IPS-15b (cell line): ENCODE data around the gene RAB4A.

ENCODE experiments used
- H3K27me3 ChIP-seq: one replicate; pipeline ENCODE4 v1.6.1; 2013; ENCODE audit warnings: low read length; ENCODE audit not compliant: control insufficient read depth, insufficient read depth
- H3K36me3 ChIP-seq: one replicate; pipeline ENCODE4 v1.6.1; 2013; ENCODE audit warnings: low read length; ENCODE audit not compliant: control insufficient read depth, insufficient read depth
- H3K4me1 ChIP-seq: one replicate; pipeline ENCODE4 v1.6.1; 2013; ENCODE audit warnings: mild to moderate bottlenecking, low read length; ENCODE audit not compliant: control insufficient read depth, insufficient read depth
- H3K4me3 ChIP-seq: one replicate; pipeline ENCODE4 v1.5.1; 2013; ENCODE audit warnings: low read depth, low read length
- H3K9ac ChIP-seq: one replicate; pipeline ENCODE4 v1.6.1; 2013; ENCODE audit warnings: low read depth, mild to moderate bottlenecking, low read length
- H3K9me3 ChIP-seq: one replicate; pipeline ENCODE4 v1.6.1; 2013; ENCODE audit warnings: mild to moderate bottlenecking, low read length; ENCODE audit not compliant: control insufficient read depth, insufficient read depth

RAB4A gene

GRCh38 chr1:229263254-229263653 lies 7.7 kb upstream of the RAB4A start:
- Histone ChIP-seq H3K9me3 (no peaks in the 10 kb centered on the region), H3K36me3 (no peaks in the 10 kb centered on the region)

GRCh38 chr1:229264068-229264467 lies 6.8 kb upstream of the RAB4A start:
- Histone ChIP-seq H3K36me3 (no peaks in the 10 kb centered on the region), H3K4me3 (no peak overlapping the region), H3K27me3 (no peaks in the 10 kb centered on the region), H3K9ac (no peak overlapping the region), H3K9me3 (no peaks in the 10 kb centered on the region), H3K4me1 (no peaks in the 10 kb centered on the region)

More at GRCh38 chr1:229263254-229263653, 7.7 kb upstream of the RAB4A start:
- Histone ChIP-seq H3K4me1 (no peaks in the 10 kb centered on the region), H3K27me3 (no peaks in the 10 kb centered on the region), H3K4me3 (no peak overlapping the region), H3K9ac (no peak overlapping the region)

GRCh38 chr1:229264487-229264886 lies 6.4 kb upstream of the RAB4A start:
- H3K4me3 ChIP-seq, result no peak overlapping the region
- no peaks in the 10 kb centered on the region for H3K9me3 ChIP-seq
- H3K4me1 ChIP-seq, result no peaks in the 10 kb centered on the region
- no peaks in the 10 kb centered on the region for H3K36me3 ChIP-seq
- no peak overlapping the region for H3K9ac ChIP-seq
- no peaks in the 10 kb centered on the region for H3K27me3 ChIP-seq

- H3K27me3 ChIP-seq, result no peaks in the 10 kb centered on the region
- H3K36me3 ChIP-seq, result no peaks in the 10 kb centered on the region
- no peak overlapping the region for H3K4me3 ChIP-seq
- no peak overlapping the region for H3K9ac ChIP-seq
- no peaks in the 10 kb centered on the region for H3K9me3 ChIP-seq
- H3K4me1 ChIP-seq, result no peaks in the 10 kb centered on the region
Observed at GRCh38 chr1:229266274-229266673, 4.6 kb upstream of the RAB4A start.

- Histone ChIP-seq H3K27me3 (no peaks in the 10 kb centered on the region), H3K9me3 (no peaks in the 10 kb centered on the region), H3K4me3 (no peak overlapping the region), H3K36me3 (no peaks in the 10 kb centered on the region), H3K4me1 (peaks cover under 1% of the 10 kb centered on the region), H3K9ac (no peak overlapping the region)
Observed at GRCh38 chr1:229266832-229267500, 3.9 kb upstream of the RAB4A start.

- no peak overlapping the region for H3K4me3 ChIP-seq
- no peak overlapping the region for H3K9ac ChIP-seq
- H3K9me3 ChIP-seq, result no peaks in the 10 kb centered on the region
- H3K36me3 ChIP-seq, result no peaks in the 10 kb centered on the region
- no peaks in the 10 kb centered on the region for H3K27me3 ChIP-seq
- peaks cover 9% of the 10 kb centered on the region for H3K4me1 ChIP-seq
Observed at GRCh38 chr1:229268505-229268904, 2.4 kb upstream of the RAB4A start.

- Histone ChIP-seq H3K4me1 (peaks cover 9% of the 10 kb centered on the region), H3K9me3 (no peaks in the 10 kb centered on the region), H3K36me3 (no peaks in the 10 kb centered on the region), H3K9ac (no peak overlapping the region), H3K4me3 (peak overlapping the region; percentile 60), H3K27me3 (no peaks in the 10 kb centered on the region)
Observed at GRCh38 chr1:229271448-229272159, 693 bp downstream of the RAB4A start.

- Histone ChIP-seq H3K9me3 (no peaks in the 10 kb centered on the region), H3K4me3 (peak overlapping the region; percentile 60), H3K36me3 (no peaks in the 10 kb centered on the region), H3K4me1 (peaks cover 9% of the 10 kb centered on the region), H3K27me3 (no peaks in the 10 kb centered on the region), H3K9ac (no peak overlapping the region)
Observed at GRCh38 chr1:229272164-229273158, 1.6 kb downstream of the RAB4A start.

GRCh38 chr1:229273507-229274232 lies 2.8 kb downstream of the RAB4A start:
- H3K27me3 ChIP-seq, result no peaks in the 10 kb centered on the region
- H3K4me3 ChIP-seq, result no peak overlapping the region
- H3K36me3 ChIP-seq, result no peaks in the 10 kb centered on the region
- H3K9me3 ChIP-seq, result no peaks in the 10 kb centered on the region
- H3K9ac ChIP-seq, result no peak overlapping the region
- peaks cover 9% of the 10 kb centered on the region for H3K4me1 ChIP-seq

GRCh38 chr1:229275005-229275404 lies 4.1 kb downstream of the RAB4A start:
- no peak overlapping the region for H3K4me3 ChIP-seq
- H3K9me3 ChIP-seq, result no peaks in the 10 kb centered on the region
- no peaks in the 10 kb centered on the region for H3K27me3 ChIP-seq
- H3K4me1 ChIP-seq, result peaks cover 9% of the 10 kb centered on the region
- H3K36me3 ChIP-seq, result no peaks in the 10 kb centered on the region
- H3K9ac ChIP-seq, result no peak overlapping the region

- no peaks in the 10 kb centered on the region for H3K9me3 ChIP-seq
- H3K36me3 ChIP-seq, result no peaks in the 10 kb centered on the region
- H3K27me3 ChIP-seq, result no peaks in the 10 kb centered on the region
- no peak overlapping the region for H3K4me3 ChIP-seq
- no peaks in the 10 kb centered on the region for H3K4me1 ChIP-seq
- no peak overlapping the region for H3K9ac ChIP-seq
Observed at GRCh38 chr1:229278120-229278741, 7.3 kb downstream of the RAB4A start.
